Progenitor cell of endocrine pancreas (in vitro differentiated cells): ENCODE measurements around the gene PLPPR3. TPM values are rescaled to one million over a fixed set of nuclear protein-coding genes. Genes with fewer than 3 reads are reported as not detected.
A peak's percentile ranks its signal among the peaks of the same experiment; 100 is the strongest.

Source experiments
- DNase-seq: peaks from one replicate; pipeline ENCODE4 v3.0.0; 2021; ENCODE audit warnings: low spot score; ENCODE audit not compliant: unreplicated experiment
- H3K27ac Mint-ChIP-seq: 2 replicates; pipeline ENCODE4 v1.8.0; 2021; ENCODE audit warnings: mild to moderate bottlenecking, moderate library complexity, mixed read lengths
- H3K27me3 Mint-ChIP-seq: 2 replicates; pipeline ENCODE4 v1.8.0; 2021; ENCODE audit warnings: mixed read lengths
- H3K36me3 Mint-ChIP-seq: 2 replicates; pipeline ENCODE4 v1.8.0; 2022; ENCODE audit warnings: mixed read lengths; ENCODE audit not compliant: insufficient read depth
- H3K4me1 Mint-ChIP-seq: 2 replicates; pipeline ENCODE4 v1.8.0; 2021; ENCODE audit warnings: low read depth, mixed read lengths
- H3K4me3 Mint-ChIP-seq: 2 replicates; pipeline ENCODE4 v1.8.0; 2021; ENCODE audit warnings: low read depth, mild to moderate bottlenecking, moderate library complexity, mixed read lengths
- H3K9me3 Mint-ChIP-seq: 2 replicates; pipeline ENCODE4 v1.8.0; 2021; ENCODE audit warnings: low read depth, mixed read lengths
- total RNA-seq: library from RNA; stranded (reverse); gene quantifications from 2 replicates; pipeline ENCODE4 v1.2.1, GENCODE V29; 2021
- TF ChIP-seq, protein P1 (sequence below): fragments of 200-600 bp; sonication (generic); IDR thresholded peaks from one replicate; pipeline ENCODE4 v1.5.0; 2021; ENCODE audit warnings: antibody characterized with exemption, mild to moderate bottlenecking; ENCODE audit not compliant: unreplicated experiment

Gene PLPPR3
- total RNA-seq, 1 donor from 2014 or later, result 129 TPM

DNA sequence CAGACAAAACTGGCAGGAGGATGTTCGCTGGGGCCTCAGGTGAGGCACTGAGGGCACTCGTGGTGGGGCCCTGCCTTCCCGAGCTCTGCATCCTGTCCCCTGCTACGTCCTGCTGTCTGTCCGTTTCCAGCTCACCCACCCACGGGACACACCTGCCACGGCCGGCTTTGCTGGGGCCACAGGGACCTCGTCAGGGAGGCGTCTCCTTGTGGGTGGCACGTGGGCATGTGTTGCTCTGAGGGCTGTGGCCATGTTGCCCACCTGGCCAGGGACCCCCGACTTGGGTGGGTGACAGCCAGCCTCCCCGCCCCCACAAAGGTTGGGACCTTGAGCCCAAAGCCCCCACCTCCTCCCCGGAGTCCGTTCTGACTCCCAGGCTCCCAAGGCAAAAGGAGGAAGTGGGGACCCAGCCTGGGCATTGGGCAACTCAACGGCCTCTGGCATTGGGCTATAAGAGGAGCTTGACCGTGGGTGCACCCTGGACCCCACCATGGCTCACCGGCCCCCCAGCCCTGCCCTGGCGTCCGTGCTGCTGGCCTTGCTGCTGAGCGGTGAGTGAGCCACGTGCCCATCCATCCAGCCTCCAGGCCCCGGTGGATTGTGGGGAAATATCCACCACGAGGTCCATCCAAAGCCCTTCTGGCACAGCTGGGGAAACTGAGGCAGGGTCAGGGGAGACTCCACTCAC, 18.9 kb upstream of the PLPPR3 start, which contains the start of gene PRTN3:
Gene PRTN3 (plus strand): TSS at position 481 of the 688 bp plus-strand sequence. CDS start 10 bp downstream, at position 491.
- Mint-ChIP-seq H3K9me3 (no peaks in the 10 kb centered on the region), H3K4me1 (no peaks in the 10 kb centered on the region), H3K27ac (peak within 1 kb of the TSS; percentile 34), H3K27me3 (peaks cover 31% of the 10 kb centered on the region), H3K36me3 (peaks cover 2% of the 10 kb centered on the region), H3K4me3 (no peak within 1 kb of the TSS)
- TF ChIP-seq, protein P1, sequence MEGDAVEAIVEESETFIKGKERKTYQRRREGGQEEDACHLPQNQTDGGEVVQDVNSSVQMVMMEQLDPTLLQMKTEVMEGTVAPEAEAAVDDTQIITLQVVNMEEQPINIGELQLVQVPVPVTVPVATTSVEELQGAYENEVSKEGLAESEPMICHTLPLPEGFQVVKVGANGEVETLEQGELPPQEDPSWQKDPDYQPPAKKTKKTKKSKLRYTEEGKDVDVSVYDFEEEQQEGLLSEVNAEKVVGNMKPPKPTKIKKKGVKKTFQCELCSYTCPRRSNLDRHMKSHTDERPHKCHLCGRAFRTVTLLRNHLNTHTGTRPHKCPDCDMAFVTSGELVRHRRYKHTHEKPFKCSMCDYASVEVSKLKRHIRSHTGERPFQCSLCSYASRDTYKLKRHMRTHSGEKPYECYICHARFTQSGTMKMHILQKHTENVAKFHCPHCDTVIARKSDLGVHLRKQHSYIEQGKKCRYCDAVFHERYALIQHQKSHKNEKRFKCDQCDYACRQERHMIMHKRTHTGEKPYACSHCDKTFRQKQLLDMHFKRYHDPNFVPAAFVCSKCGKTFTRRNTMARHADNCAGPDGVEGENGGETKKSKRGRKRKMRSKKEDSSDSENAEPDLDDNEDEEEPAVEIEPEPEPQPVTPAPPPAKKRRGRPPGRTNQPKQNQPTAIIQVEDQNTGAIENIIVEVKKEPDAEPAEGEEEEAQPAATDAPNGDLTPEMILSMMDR, result no peak
- no peak for DNase-seq

DNA sequence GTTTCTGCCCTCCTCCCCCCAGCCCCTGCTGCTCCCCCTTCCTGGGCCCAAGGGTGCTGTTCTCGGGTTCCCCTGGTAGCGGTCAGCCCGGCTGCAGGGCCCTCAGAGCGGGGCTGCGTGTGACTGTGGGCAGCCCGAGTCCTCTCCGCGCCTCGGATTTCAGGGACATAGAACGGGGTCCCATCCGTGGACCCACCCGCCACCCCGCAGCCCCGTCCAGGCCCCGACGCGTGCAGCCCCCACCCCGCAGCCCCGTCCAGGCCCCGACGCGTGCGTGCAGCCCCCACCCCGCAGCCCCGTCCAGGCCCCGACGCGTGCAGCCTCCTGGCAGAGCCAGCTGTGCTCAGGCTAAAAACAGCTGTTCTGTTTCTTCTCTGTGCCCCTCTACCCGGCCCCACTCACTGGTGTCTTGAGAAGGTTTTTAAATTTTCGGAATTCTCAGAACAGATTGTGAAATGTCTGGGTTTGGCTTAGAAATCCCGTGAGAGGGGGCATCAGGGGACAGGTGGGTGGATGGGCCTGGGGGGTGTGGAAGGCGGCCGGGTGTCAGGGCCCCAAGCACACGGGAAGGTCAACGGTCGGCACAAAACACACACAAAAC, 13.6 kb upstream of the PLPPR3 start:
- TF ChIP-seq, protein P1, result no peak
- no peaks in the 10 kb centered on the region for H3K9me3 Mint-ChIP-seq
- no peak for DNase-seq
- H3K4me1 Mint-ChIP-seq, result no peaks in the 10 kb centered on the region
- peaks cover 10% of the 10 kb centered on the region for H3K27me3 Mint-ChIP-seq
- no peak overlapping the region for H3K4me3 Mint-ChIP-seq
- no peak overlapping the region for H3K27ac Mint-ChIP-seq
- H3K36me3 Mint-ChIP-seq, result no peaks in the 10 kb centered on the region

DNA sequence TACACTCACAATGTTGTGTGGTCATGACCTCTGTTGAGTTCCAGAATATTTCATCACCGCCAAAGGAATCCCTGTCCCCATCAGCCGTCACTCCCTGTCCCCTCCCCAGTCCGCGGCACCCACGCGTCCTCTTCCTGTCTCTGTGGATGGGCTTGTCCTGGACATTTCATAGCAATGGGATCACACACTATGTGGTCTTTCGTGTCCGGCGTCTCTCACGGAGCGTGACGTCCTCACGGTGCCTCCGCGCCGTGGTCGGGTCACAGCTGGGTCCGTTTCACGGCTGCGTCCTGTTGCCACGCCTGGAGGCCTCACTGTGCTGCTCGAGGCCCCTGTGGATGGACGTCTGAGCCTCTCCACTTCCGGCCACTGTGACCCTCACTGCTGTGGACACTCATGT, 12.5 kb upstream of the PLPPR3 start:
- no peak for DNase-seq
- no peaks in the 10 kb centered on the region for H3K36me3 Mint-ChIP-seq
- H3K27ac Mint-ChIP-seq, result peak overlapping the region; percentile 25
- H3K9me3 Mint-ChIP-seq, result no peaks in the 10 kb centered on the region
- H3K4me3 Mint-ChIP-seq, result no peak overlapping the region
- TF ChIP-seq, protein P1, result no peak
- no peaks in the 10 kb centered on the region for H3K4me1 Mint-ChIP-seq
- peaks cover 8% of the 10 kb centered on the region for H3K27me3 Mint-ChIP-seq

DNA sequence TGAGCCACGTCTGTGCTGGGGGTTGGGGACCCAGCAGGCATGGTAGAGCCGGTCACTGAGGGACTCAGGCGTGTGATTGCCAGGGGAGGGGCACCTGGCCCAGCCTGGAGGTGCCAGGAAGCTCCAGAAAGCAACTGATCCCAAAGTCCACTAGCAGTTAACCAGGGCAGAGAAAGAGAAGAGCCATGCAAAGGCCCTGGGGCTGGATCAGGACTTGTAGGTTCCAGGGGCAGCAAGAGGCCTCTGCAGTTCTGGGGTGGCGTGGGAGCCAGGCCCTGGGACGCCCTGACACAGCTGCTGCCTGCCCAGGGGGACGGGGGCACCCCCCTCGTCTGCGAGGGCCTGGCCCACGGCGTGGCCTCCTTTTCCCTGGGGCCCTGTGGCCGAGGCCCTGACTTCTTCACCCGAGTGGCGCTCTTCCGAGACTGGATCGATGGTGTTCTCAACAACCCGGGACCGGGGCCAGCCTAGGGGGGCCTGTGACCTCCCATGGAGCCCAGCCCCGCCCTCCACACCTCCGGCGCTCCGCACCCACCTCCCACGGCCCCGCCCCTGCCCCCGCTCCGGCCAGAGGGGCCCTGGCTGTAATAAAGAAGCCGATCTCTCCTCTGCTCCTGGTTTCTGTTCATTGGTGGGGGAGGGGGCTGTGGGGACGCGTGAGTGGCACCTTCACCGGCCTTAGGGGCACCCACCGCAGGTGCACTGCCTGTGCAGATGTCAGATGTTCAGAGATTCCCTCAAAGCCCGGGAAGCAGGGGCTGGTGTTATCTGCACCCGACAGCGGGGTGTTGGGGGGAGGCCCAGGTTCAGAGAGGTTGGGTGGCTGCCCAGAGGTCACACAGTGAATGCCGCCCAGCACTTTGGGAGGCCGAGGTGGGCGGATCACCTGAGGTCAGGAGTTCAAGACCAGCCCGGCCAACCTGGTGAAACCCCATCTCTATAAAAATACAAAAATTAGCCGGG, 9.9 kb upstream of the PLPPR3 start:
- no peak for DNase-seq
- Mint-ChIP-seq H3K9me3 (no peaks in the 10 kb centered on the region), H3K4me1 (no peaks in the 10 kb centered on the region), H3K4me3 (no peak overlapping the region), H3K36me3 (no peaks in the 10 kb centered on the region), H3K27me3 (peaks cover 8% of the 10 kb centered on the region), H3K27ac (no peak overlapping the region)
- TF ChIP-seq, protein P1, result no peak
